ENCODE data around the gene MT1E. TPM values are rescaled to one million over a fixed set of nuclear protein-coding genes. Genes with fewer than 3 reads are reported as not detected.

The MT1E gene
- total RNA-seq, 1 donor from 2014 or later = not detected

GRCh38 chr16:56607675-56608042 is 17.9 kb upstream of the MT1E start:
- Mint-ChIP-seq H3K4me3 (peak overlapping the region; percentile 56), H3K36me3 (no peaks in the 10 kb centered on the region), H3K4me1 (peaks cover 42% of the 10 kb centered on the region), H3K27ac (peak overlapping the region; percentile 33), H3K9me3 (no peaks in the 10 kb centered on the region), H3K27me3 (ENCODE audit: low read depth) (peaks cover 21% of the 10 kb centered on the region)
- no peak for TF ChIP-seq CTCF (IDR thresholded peaks at IDR 0.05; ENCODE audit: unreplicated experiment)
- no peak for DNase-seq (ENCODE audit: low spot score in 2 of 2, unreplicated experiment in 2 of 2)

- TF ChIP-seq CTCF (IDR thresholded peaks at IDR 0.05; ENCODE audit: unreplicated experiment) = no peak
- H3K4me1 Mint-ChIP-seq = peaks cover 42% of the 10 kb centered on the region
- DNase-seq (ENCODE audit: low spot score in 2 of 2, unreplicated experiment in 2 of 2) = peak; percentile 68 to 79
- H3K4me3 Mint-ChIP-seq = peak within 1 kb of the TSS; percentile 71
- no peaks in the 10 kb centered on the region for H3K36me3 Mint-ChIP-seq
- H3K27me3 Mint-ChIP-seq (ENCODE audit: low read depth) = peaks cover 21% of the 10 kb centered on the region
- no peaks in the 10 kb centered on the region for H3K9me3 Mint-ChIP-seq
- H3K27ac Mint-ChIP-seq = peak within 1 kb of the TSS; percentile 45
These were observed 17.3 kb upstream of the MT1E start, which contains the start of gene MT2A for GRCh38 chr16:56608043-56608875. Gene MT2A (plus strand): TSS chr16:56608584. CDS start chr16:56608656, 72 bp downstream.

GRCh38 chr16:56608876-56609462 is 16.6 kb upstream of the MT1E start:
- DNase-seq (ENCODE audit: low spot score in 2 of 2, unreplicated experiment in 2 of 2) = no peak
- Mint-ChIP-seq H3K9me3 (no peaks in the 10 kb centered on the region), H3K4me3 (peak overlapping the region; percentile 71), H3K27me3 (ENCODE audit: low read depth) (peaks cover 23% of the 10 kb centered on the region), H3K4me1 (peaks cover 42% of the 10 kb centered on the region), H3K36me3 (no peaks in the 10 kb centered on the region), H3K27ac (no peak overlapping the region)
- TF ChIP-seq CTCF (IDR thresholded peaks at IDR 0.05; ENCODE audit: unreplicated experiment) = no peak

- Mint-ChIP-seq H3K27me3 (ENCODE audit: low read depth) (peaks cover 27% of the 10 kb centered on the region), H3K27ac (peak overlapping the region; percentile 45), H3K4me1 (peaks cover 42% of the 10 kb centered on the region), H3K4me3 (peak overlapping the region; percentile 71), H3K9me3 (no peaks in the 10 kb centered on the region), H3K36me3 (no peaks in the 10 kb centered on the region)
- DNase-seq (ENCODE audit: low spot score in 2 of 2, unreplicated experiment in 2 of 2) = peak in 1 of 2 experiments; percentile 52
- no peak for TF ChIP-seq CTCF (IDR thresholded peaks at IDR 0.05; ENCODE audit: unreplicated experiment)
These were observed 16.1 kb upstream of the MT1E start for GRCh38 chr16:56609463-56609921.

- DNase-seq (ENCODE audit: low spot score in 2 of 2, unreplicated experiment in 2 of 2) = no peak
- peaks cover 42% of the 10 kb centered on the region for H3K4me1 Mint-ChIP-seq
- H3K9me3 Mint-ChIP-seq = no peaks in the 10 kb centered on the region
- peak overlapping the region; percentile 23 for H3K4me3 Mint-ChIP-seq
- TF ChIP-seq CTCF (IDR thresholded peaks at IDR 0.05; ENCODE audit: unreplicated experiment) = no peak
- H3K27ac Mint-ChIP-seq = no peak overlapping the region
- no peaks in the 10 kb centered on the region for H3K36me3 Mint-ChIP-seq
- peaks cover 33% of the 10 kb centered on the region for H3K27me3 Mint-ChIP-seq (ENCODE audit: low read depth)
These were observed 15.5 kb upstream of the MT1E start for GRCh38 chr16:56610017-56610608.
